ENCODE measurements around the gene ZC3HAV1L.

DNA sequence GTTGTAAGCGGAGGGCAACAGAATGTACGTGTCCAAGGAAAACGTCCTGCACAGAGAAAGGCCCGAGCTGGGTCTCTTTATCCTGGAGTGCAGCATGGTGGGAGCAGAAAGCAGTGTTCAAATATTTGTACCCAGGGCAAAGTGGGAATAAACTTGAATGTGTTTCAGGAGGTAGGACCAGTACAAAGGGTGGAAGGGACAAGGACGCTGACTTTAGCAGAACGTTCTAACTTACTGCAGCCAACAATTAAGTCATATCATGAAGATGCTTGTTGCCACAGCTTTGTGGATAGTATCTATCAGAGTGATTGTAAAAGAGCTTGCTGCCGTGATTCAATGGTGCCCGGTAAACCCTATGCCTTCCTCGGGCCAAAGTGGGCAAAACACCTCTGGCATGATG, 30.5 kb upstream of the ZC3HAV1L start:
- TF ChIP-seq, protein P1, sequence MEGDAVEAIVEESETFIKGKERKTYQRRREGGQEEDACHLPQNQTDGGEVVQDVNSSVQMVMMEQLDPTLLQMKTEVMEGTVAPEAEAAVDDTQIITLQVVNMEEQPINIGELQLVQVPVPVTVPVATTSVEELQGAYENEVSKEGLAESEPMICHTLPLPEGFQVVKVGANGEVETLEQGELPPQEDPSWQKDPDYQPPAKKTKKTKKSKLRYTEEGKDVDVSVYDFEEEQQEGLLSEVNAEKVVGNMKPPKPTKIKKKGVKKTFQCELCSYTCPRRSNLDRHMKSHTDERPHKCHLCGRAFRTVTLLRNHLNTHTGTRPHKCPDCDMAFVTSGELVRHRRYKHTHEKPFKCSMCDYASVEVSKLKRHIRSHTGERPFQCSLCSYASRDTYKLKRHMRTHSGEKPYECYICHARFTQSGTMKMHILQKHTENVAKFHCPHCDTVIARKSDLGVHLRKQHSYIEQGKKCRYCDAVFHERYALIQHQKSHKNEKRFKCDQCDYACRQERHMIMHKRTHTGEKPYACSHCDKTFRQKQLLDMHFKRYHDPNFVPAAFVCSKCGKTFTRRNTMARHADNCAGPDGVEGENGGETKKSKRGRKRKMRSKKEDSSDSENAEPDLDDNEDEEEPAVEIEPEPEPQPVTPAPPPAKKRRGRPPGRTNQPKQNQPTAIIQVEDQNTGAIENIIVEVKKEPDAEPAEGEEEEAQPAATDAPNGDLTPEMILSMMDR (IDR thresholded peaks at IDR 0.05 in 2 of 3, conservative IDR thresholded peaks at IDR 0.05 in 1 of 3; ENCODE audit: borderline replicate concordance in 1 of 3, insufficient read depth in 1 of 3, low read depth in 2 of 3, low read length in 2 of 3): no peak
- TF ChIP-seq POLR2A (IDR thresholded peaks at IDR 0.05; ENCODE audit: borderline replicate concordance, extremely low read depth, insufficient read depth, insufficient read length) (no peak), YY1 (IDR thresholded peaks at IDR 0.05; ENCODE audit: extremely low read depth, insufficient replicate concordance, low read depth, low read length) (no peak)
